HepG2 (cell line): ENCODE measurements around the gene DCDC2. TPM values are rescaled to one million over a fixed set of nuclear protein-coding genes. Genes with fewer than 3 reads are reported as not detected.
A peak's percentile ranks its signal among the peaks of the same experiment; 100 is the strongest.

Source experiments
- ADNP ChIP-seq: sonication (generic); formaldehyde crosslinking; IDR thresholded peaks from 2 replicates; pipeline ENCODE4 v1.4.0; 2020; ENCODE audit warnings: missing genetic modification reagents
- BORCS8-MEF2B ChIP-seq: sonication (generic); formaldehyde crosslinking; IDR thresholded peaks from 2 replicates; pipeline ENCODE4 v1.8.0; 2022; ENCODE audit warnings: mild to moderate bottlenecking, missing genetic modification reagents
- BRD4 ChIP-seq: sonication (generic); formaldehyde crosslinking; IDR thresholded peaks from 2 replicates; pipeline ENCODE4 v1.4.0; 2020; ENCODE audit warnings: missing genetic modification reagents
- FIP1L1 ChIP-seq: fragments of 200-400 bp; formaldehyde crosslinking; IDR thresholded peaks from 2 replicates; pipeline ENCODE4 v1.6.1; 2018; ENCODE audit warnings: low read depth, mild to moderate bottlenecking, low read length, moderate library complexity, borderline replicate concordance; ENCODE audit not compliant: insufficient read depth
- GPN1 ChIP-seq: sonication (generic); formaldehyde crosslinking; IDR thresholded peaks from 2 replicates; pipeline ENCODE4 v1.5.1; 2020; ENCODE audit warnings: missing genetic modification reagents, borderline replicate concordance
- HES4 ChIP-seq: sonication (generic); formaldehyde crosslinking; IDR thresholded peaks from 2 replicates; pipeline ENCODE4 v1.9.0; 2021; ENCODE audit warnings: mild to moderate bottlenecking, missing genetic modification reagents, borderline replicate concordance
- KDM2A ChIP-seq: sonication (generic); formaldehyde crosslinking; IDR thresholded peaks from 2 replicates; pipeline ENCODE4 v1.4.0; 2020; ENCODE audit warnings: low read depth, missing genetic modification reagents, borderline replicate concordance
- KLF13 ChIP-seq: sonication (generic); formaldehyde crosslinking; IDR thresholded peaks from 2 replicates; pipeline ENCODE4 v1.4.0; 2020; ENCODE audit warnings: mild to moderate bottlenecking, missing genetic modification reagents
- PCBP2 ChIP-seq: fragments of 200-400 bp; formaldehyde crosslinking; optimal IDR thresholded peaks from 2 replicates; pipeline ENCODE3; 2018; ENCODE audit warnings: low read length, low read depth; ENCODE audit not compliant: poor library complexity, severe bottlenecking
- RFX3 ChIP-seq: IDR thresholded peaks from 2 replicates; pipeline ENCODE4 v1.6.1; 2016; ENCODE audit warnings: missing biosample characterization, missing genetic modification reagents
- SATB2 ChIP-seq: sonication (generic); formaldehyde crosslinking; IDR thresholded peaks from 2 replicates; pipeline ENCODE4 v1.5.0; 2020; ENCODE audit warnings: missing genetic modification reagents
- SKI ChIP-seq: fragments of 450-650 bp; IDR thresholded peaks from one replicate; pipeline ENCODE4 v1.6.1; 2018; ENCODE audit warnings: mild to moderate bottlenecking; ENCODE audit not compliant: partially characterized antibody
- SYNCRIP ChIP-seq: fragments of 200-400 bp; formaldehyde crosslinking; IDR thresholded peaks from 2 replicates; pipeline ENCODE4 v1.6.1; 2018; ENCODE audit warnings: mild to moderate bottlenecking, low read depth, low read length; ENCODE audit not compliant: insufficient read depth
- ZNF552 ChIP-seq: sonication (generic); formaldehyde crosslinking; IDR thresholded peaks from 2 replicates; pipeline ENCODE4 v1.9.0; 2022; ENCODE audit warnings: missing genetic modification reagents, mild to moderate bottlenecking, borderline replicate concordance
- ZNF780A ChIP-seq: sonication (generic); formaldehyde crosslinking; IDR thresholded peaks from 2 replicates; pipeline ENCODE4 v1.8.0; 2022; ENCODE audit warnings: mild to moderate bottlenecking, missing genetic modification reagents, moderate library complexity
- ZSCAN31 ChIP-seq: sonication (generic); formaldehyde crosslinking; IDR thresholded peaks from 2 replicates; pipeline ENCODE4 v1.5.0; 2020; ENCODE audit warnings: low read depth, mild to moderate bottlenecking, missing genetic modification reagents
- polyA plus RNA-seq, 8 experiments: library from polyadenylated mRNA; depleted of rRNA in 3 of 8; stranded (reverse) in 7 of 8; unstranded in 1 of 8; fragments of >200 nt; fragmentation: Illumina TruSeq in 4 of 8; extraction: Trizol in 4 of 8; gene quantifications; 2 replicates each; pipeline versions ENCODE4 v1.2.1 to v1.2.3, GENCODE V29; 2011 to 2016; ENCODE audit warnings: low read depth in 4 of 8, missing spikeins in 1 of 8, mixed read lengths in 1 of 8; ENCODE audit not compliant: insufficient read depth in 1 of 8
- total RNA-seq, 5 experiments: library from RNA; depleted of rRNA; stranded (reverse); fragments of >200 nt; fragmentation: Illumina TruSeq; extraction: Trizol; gene quantifications; 2 replicates each; pipeline ENCODE4 v1.2.3, GENCODE V29; 2016; ENCODE audit warnings: low read depth in 1 of 5
- TF ChIP-seq, protein P1 (sequence below): sonication (generic); formaldehyde crosslinking; conservative IDR thresholded peaks from 2 replicates; pipeline ENCODE4 v1.5.0; 2020; ENCODE audit warnings: missing genetic modification reagents
- TF ChIP-seq, protein P2 (sequence below): sonication (generic); formaldehyde crosslinking; IDR thresholded peaks from 2 replicates; pipeline ENCODE4 v1.4.0; 2020; ENCODE audit warnings: missing genetic modification reagents
- TF ChIP-seq, protein P3 (sequence below): IDR thresholded peaks from 2 replicates; pipeline ENCODE4 v1.6.1; 2016; ENCODE audit warnings: missing biosample characterization, missing genetic modification reagents, low read depth
- TF ChIP-seq, protein P4 (sequence below): sonication (generic); formaldehyde crosslinking; IDR thresholded peaks from 2 replicates; pipeline ENCODE4 v1.4.0; 2020; ENCODE audit warnings: missing genetic modification reagents; ENCODE audit errors: not compliant biosample characterization

The DCDC2 gene
- total and polyA plus RNA-seq, 2 of the 13 experiments (the other 11 are each of a cell fraction or from before 2014, with no cell fraction given), result 9.0 to 36.2 TPM

DNA sequence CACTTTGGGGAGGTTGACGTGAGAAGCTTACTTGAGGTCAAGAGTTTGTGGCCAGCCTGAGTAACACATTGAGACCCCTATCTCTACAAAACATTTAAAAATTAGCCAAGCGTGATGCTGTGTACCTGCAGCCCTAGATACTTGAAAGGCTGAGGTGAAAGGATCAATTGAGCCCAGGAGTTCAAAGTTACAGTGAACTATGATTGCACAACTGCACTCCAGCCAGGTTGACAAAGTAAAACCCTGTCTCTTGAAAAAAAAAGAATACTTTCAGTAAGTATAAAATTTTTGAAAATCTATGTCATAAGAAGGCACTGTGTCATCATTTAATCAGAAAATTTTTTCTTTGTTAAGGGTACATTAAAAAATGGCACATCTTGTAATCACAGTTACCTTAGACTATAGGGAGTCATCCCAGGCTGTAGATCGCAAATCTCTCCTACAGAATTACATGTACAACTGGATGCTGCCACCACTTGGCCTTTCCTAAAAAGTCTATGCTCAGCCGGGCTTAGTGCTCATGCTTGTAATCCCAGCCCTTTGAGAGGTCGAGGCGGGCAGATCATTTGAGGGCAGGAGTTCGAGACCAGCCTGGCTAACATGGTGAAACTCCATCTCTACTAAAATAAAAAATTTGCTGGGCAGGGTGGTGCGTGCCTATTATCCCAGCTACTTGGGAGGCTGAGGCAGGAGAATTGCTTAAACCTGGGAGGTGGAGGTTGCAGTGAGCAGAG, 27.8 kb upstream of the DCDC2 start (continued):
- TF ChIP-seq, protein P1, sequence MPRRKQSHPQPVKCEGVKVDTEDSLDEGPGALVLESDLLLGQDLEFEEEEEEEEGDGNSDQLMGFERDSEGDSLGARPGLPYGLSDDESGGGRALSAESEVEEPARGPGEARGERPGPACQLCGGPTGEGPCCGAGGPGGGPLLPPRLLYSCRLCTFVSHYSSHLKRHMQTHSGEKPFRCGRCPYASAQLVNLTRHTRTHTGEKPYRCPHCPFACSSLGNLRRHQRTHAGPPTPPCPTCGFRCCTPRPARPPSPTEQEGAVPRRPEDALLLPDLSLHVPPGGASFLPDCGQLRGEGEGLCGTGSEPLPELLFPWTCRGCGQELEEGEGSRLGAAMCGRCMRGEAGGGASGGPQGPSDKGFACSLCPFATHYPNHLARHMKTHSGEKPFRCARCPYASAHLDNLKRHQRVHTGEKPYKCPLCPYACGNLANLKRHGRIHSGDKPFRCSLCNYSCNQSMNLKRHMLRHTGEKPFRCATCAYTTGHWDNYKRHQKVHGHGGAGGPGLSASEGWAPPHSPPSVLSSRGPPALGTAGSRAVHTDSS, result no peak
- TF ChIP-seq ADNP (peak; percentile 98), ZSCAN31 (CRISPR knock-in tag) (no peak), KDM2A (CRISPR knock-in tag) (0 out of 2 replicates have a peak, but pooled peaks have one; percentile 41), KLF13 (CRISPR knock-in tag) (no peak), GPN1 (CRISPR knock-in tag) (no peak), BRD4 (CRISPR knock-in tag) (no peak; the same call in 1 of the 2 replicates), SYNCRIP (no peak), ZNF552 (CRISPR knock-in tag) (0 out of 2 replicates have a peak, but pooled peaks have one; percentile 23), SKI (peak; percentile 60), RFX3 (CRISPR knock-in tag) (no peak), SATB2 (CRISPR knock-in tag) (no peak), ZNF780A (CRISPR knock-in tag) (no peak), BORCS8-MEF2B (CRISPR knock-in tag) (no peak), FIP1L1 (no peak), HES4 (CRISPR knock-in tag) (no peak), PCBP2 (no peak)
- TF ChIP-seq, protein P2, sequence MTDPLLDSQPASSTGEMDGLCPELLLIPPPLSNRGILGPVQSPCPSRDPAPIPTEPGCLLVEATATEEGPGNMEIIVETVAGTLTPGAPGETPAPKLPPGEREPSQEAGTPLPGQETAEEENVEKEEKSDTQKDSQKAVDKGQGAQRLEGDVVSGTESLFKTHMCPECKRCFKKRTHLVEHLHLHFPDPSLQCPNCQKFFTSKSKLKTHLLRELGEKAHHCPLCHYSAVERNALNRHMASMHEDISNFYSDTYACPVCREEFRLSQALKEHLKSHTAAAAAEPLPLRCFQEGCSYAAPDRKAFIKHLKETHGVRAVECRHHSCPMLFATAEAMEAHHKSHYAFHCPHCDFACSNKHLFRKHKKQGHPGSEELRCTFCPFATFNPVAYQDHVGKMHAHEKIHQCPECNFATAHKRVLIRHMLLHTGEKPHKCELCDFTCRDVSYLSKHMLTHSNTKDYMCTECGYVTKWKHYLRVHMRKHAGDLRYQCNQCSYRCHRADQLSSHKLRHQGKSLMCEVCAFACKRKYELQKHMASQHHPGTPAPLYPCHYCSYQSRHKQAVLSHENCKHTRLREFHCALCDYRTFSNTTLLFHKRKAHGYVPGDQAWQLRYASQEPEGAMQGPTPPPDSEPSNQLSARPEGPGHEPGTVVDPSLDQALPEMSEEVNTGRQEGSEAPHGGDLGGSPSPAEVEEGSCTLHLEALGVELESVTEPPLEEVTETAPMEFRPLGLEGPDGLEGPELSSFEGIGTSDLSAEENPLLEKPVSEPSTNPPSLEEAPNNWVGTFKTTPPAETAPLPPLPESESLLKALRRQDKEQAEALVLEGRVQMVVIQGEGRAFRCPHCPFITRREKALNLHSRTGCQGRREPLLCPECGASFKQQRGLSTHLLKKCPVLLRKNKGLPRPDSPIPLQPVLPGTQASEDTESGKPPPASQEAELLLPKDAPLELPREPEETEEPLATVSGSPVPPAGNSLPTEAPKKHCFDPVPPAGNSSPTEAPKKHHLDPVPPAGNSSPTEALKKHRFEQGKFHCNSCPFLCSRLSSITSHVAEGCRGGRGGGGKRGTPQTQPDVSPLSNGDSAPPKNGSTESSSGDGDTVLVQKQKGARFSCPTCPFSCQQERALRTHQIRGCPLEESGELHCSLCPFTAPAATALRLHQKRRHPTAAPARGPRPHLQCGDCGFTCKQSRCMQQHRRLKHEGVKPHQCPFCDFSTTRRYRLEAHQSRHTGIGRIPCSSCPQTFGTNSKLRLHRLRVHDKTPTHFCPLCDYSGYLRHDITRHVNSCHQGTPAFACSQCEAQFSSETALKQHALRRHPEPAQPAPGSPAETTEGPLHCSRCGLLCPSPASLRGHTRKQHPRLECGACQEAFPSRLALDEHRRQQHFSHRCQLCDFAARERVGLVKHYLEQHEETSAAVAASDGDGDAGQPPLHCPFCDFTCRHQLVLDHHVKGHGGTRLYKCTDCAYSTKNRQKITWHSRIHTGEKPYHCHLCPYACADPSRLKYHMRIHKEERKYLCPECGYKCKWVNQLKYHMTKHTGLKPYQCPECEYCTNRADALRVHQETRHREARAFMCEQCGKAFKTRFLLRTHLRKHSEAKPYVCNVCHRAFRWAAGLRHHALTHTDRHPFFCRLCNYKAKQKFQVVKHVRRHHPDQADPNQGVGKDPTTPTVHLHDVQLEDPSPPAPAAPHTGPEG (CRISPR knock-in tag), result no peak
- TF ChIP-seq, protein P3, sequence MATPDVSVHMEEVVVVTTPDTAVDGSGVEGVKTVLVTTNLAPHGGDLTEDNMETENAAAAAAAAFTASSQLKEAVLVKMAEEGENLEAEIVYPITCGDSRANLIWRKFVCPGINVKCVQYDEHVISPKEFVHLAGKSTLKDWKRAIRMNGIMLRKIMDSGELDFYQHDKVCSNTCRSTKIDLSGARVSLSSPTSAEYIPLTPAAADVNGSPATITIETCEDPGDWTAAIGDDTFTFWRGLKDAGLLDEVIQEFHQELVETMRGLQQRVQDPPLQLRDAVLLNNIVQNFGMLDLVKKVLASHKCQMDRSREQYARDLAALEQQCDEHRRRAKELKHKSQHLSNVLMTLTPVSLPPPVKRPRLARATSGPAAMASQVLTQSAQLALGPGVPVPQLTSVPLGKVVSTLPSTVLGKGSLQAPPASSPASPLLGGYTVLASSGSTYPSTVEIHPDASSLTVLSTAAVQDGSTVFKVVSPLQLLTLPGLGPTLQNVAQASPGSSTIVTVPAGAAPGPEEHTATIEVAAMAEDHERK (CRISPR knock-in tag), result no peak; the same call in 1 of the 2 replicates
- TF ChIP-seq, protein P4, sequence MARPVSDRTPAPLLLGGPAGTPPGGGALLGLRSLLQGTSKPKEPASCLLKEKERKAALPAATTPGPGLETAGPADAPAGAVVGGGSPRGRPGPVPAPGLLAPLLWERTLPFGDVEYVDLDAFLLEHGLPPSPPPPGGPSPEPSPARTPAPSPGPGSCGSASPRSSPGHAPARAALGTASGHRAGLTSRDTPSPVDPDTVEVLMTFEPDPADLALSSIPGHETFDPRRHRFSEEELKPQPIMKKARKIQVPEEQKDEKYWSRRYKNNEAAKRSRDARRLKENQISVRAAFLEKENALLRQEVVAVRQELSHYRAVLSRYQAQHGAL (CRISPR knock-in tag), result no peak
